Panc1 (cell line): ENCODE measurements around the gene CAMK4. TPM values are rescaled to one million over a fixed set of nuclear protein-coding genes. Genes with fewer than 3 reads are reported as not detected.

ENCODE experiments used
- ATAC-seq: fragments of 200-7000 bp; cut with Tn5 transposase; 2 replicates; pipeline ENCODE4 v1.9.1; 2020; ENCODE audit warnings: mild to moderate bottlenecking, moderate library complexity
- BruUV-seq: library from RNA; stranded (reverse); fragments of 400-500 nt; replicated peaks from 2 replicates; lab custom pipeline; 2021; lab: Mats Ljungman, UMichigan
- CTCF ChIA-PET: fragments of 300-600 bp; sonication (Branson Sonifier 250); formaldehyde crosslinking; loops from one replicate; lab custom pipeline; 2022; ENCODE audit warnings: antibody characterized with exemption; lab: Charles Lee
- POLR2A ChIA-PET: fragments of 300-600 bp; sonication (Branson Sonifier 250); formaldehyde crosslinking; loops from one replicate; lab custom pipeline; 2022; ENCODE audit warnings: antibody characterized with exemption; lab: Charles Lee
- DNase-seq: peaks from one replicate; pipeline ENCODE4 v3.0.0-alpha.2; 2010; ENCODE audit warnings: low read depth, low spot score
- H3K27ac ChIP-seq: 2 replicates; pipeline ENCODE4 v1.5.1; 2011; ENCODE audit warnings: mild to moderate bottlenecking, low read length, inconsistent platforms
- H3K27me3 ChIP-seq: fragments of 200-500 bp; sonication (Bioruptor generic); 2 replicates; pipeline ENCODE4 v1.6.0; 2014; ENCODE audit warnings: low read length, inconsistent platforms; ENCODE audit not compliant: control insufficient read depth, insufficient read depth
- H3K36me3 ChIP-seq: fragments of 200-500 bp; sonication (Bioruptor generic); 2 replicates; pipeline ENCODE4 v1.5.1; 2014; ENCODE audit warnings: inconsistent platforms, mild to moderate bottlenecking, low read length, moderate library complexity; ENCODE audit not compliant: control insufficient read depth, insufficient read depth
- H3K4me1 ChIP-seq: 2 replicates; pipeline ENCODE4 v1.5.1; 2011; ENCODE audit warnings: inconsistent platforms, mild to moderate bottlenecking, low read length, moderate library complexity; ENCODE audit not compliant: control insufficient read depth, insufficient read depth
- H3K4me3 ChIP-seq, 2 experiments: 2 replicates each; pipeline ENCODE4 v1.5.1; 2011 to 2012; ENCODE audit warnings: low read depth in 2 of 2, low read length in 2 of 2, mild to moderate bottlenecking in 2 of 2, inconsistent platforms in 1 of 2, moderate library complexity in 1 of 2
- H3K9me3 ChIP-seq: fragments of 200-500 bp; sonication (Bioruptor generic); 2 replicates; pipeline ENCODE4 v1.5.1; 2014; ENCODE audit warnings: low read depth, mild to moderate bottlenecking, inconsistent platforms, low read length, moderate library complexity; ENCODE audit not compliant: control insufficient read depth, insufficient read depth
- CTCF ChIP-seq: fragments of 450-650 bp; IDR thresholded peaks from 2 replicates; pipeline ENCODE4 v1.5.1; 2017; ENCODE audit warnings: mild to moderate bottlenecking
- POLR2AphosphoS5 ChIP-seq: IDR thresholded peaks from 2 replicates; pipeline ENCODE4 v1.6.1; 2012; ENCODE audit warnings: mild to moderate bottlenecking, low read depth, low read length, moderate library complexity
- REST ChIP-seq, 2 experiments: IDR thresholded peaks; 2 replicates each; pipeline ENCODE4 v1.6.1; 2011 to 2012; ENCODE audit warnings: low read depth in 2 of 2, control low read depth in 1 of 2, low read length in 1 of 2, mild to moderate bottlenecking in 1 of 2, moderate library complexity in 1 of 2; ENCODE audit not compliant: insufficient read depth in 1 of 2
- SIN3A ChIP-seq: IDR thresholded peaks from 2 replicates; pipeline ENCODE4 v1.6.1; 2012; ENCODE audit warnings: low read depth, mild to moderate bottlenecking, low read length, moderate library complexity, borderline replicate concordance; ENCODE audit not compliant: insufficient read depth
- TCF7L2 ChIP-seq: IDR thresholded peaks from 2 replicates; pipeline ENCODE4 v1.6.1; 2011; ENCODE audit warnings: mild to moderate bottlenecking, low read depth, low read length, inconsistent platforms
- in situ Hi-C: cut with HindIII; loops from 2 replicates; pipeline ENCODE4 v1.10.0; 2016; ENCODE audit warnings: low sequenced_read_pairs, low pct_unique_long_range_greater_than_20kb
- intact Hi-C: fragments of 100-400 bp; cut with micrococcal nuclease; formaldehyde crosslinking; loops from one replicate; pipeline ENCODE4 v1.10.0; 2022; ENCODE audit not compliant: unreplicated experiment
- total RNA-seq: library from RNA; stranded (reverse); gene quantifications from one replicate; pipeline ENCODE4 v1.2.1, GENCODE V29; 2021; ENCODE audit not compliant: unreplicated experiment

Gene CAMK4
- total RNA-seq, 1 experiment from 2014 or later = 0.39 TPM

- H3K9me3 ChIP-seq = no peaks in the 10 kb centered on the region
- in situ Hi-C loops = no loop called here
- TF ChIP-seq TCF7L2 = no peak
- no peak for TF ChIP-seq REST (IDR thresholded peaks at IDR 0.05; ENCODE audit: insufficient read depth in 1 of 2, low read depth in 2 of 2, low read length in 1 of 2)
- no peak for TF ChIP-seq CTCF
- no peaks in the 10 kb centered on the region for H3K27me3 ChIP-seq
- no TSS peak for BruUV-seq
- H3K27ac ChIP-seq = no peak overlapping the region
- intact Hi-C loops = no loop called here
- ATAC-seq (no peak), DNase-seq (no peak)
- H3K4me3 ChIP-seq = no peak overlapping the region
- no peaks in the 10 kb centered on the region for H3K36me3 ChIP-seq
- POLR2A ChIA-PET = no interaction called here
- CTCF ChIA-PET = no interaction called here
- no peaks in the 10 kb centered on the region for H3K4me1 ChIP-seq
Observed at GRCh38 chr5:111422747-111423720, 198.8 kb downstream of the CAMK4 start.

- intact Hi-C loops (no loop called here), in situ Hi-C loops (no loop called here)
- BruUV-seq = no TSS peak
- no peak overlapping the region for H3K27ac ChIP-seq
- TF ChIP-seq POLR2AphosphoS5 = no peak
- TF ChIP-seq REST (IDR thresholded peaks at IDR 0.05; ENCODE audit: insufficient read depth in 1 of 2, low read depth in 2 of 2, low read length in 1 of 2) = no peak
- no peak for TF ChIP-seq TCF7L2
- TF ChIP-seq SIN3A = no peak
- no peak for TF ChIP-seq CTCF
- no peak for DNase-seq
- no peak overlapping the region for H3K4me3 ChIP-seq
- ChIA-PET POLR2A (no interaction called here), CTCF (no interaction called here)
- ATAC-seq = no peak
- H3K9me3 ChIP-seq = no peaks in the 10 kb centered on the region
- no peaks in the 10 kb centered on the region for H3K36me3 ChIP-seq
- no peaks in the 10 kb centered on the region for H3K4me1 ChIP-seq
- no peaks in the 10 kb centered on the region for H3K27me3 ChIP-seq
Observed at GRCh38 chr5:111425205-111425604, 201.0 kb downstream of the CAMK4 start.
